Measurements from ENCODE around the gene NLK.

Gene NLK

GRCh38 chr17:28039251-28039650 is 3.2 kb upstream of the NLK start:
- WGBS, result 92% methylated on average over 3 of the region's 3 CpGs

GRCh38 chr17:28040406-28040805 is 2.1 kb upstream of the NLK start:
- Histone ChIP-seq H3K36me3 (ENCODE audit: insufficient read depth, low read length) (peaks cover 19% of the 10 kb centered on the region), H3K9me3 (ENCODE audit: insufficient read depth, low read depth, low read length) (no peaks in the 10 kb centered on the region), H3K9ac (ENCODE audit: low read depth, low read length) (no peak overlapping the region), H3K27ac (ENCODE audit: low read depth, low read length) (no peak overlapping the region), H3K27me3 (ENCODE audit: insufficient read depth, low read length) (no peaks in the 10 kb centered on the region), H3K4me1 (ENCODE audit: insufficient read depth, low read length) (peaks cover 25% of the 10 kb centered on the region), H3K4me3 (ENCODE audit: low read length) (peak overlapping the region; percentile 43; the same call in 1 of the 2 replicates)
- WGBS, result 93% methylated on average over 6 of the region's 6 CpGs

More at GRCh38 chr17:28039251-28039650, 3.2 kb upstream of the NLK start:
- Histone ChIP-seq H3K4me3 (ENCODE audit: low read length) (no peak overlapping the region), H3K4me1 (ENCODE audit: insufficient read depth, low read length) (peaks cover 15% of the 10 kb centered on the region), H3K9me3 (ENCODE audit: insufficient read depth, low read depth, low read length) (no peaks in the 10 kb centered on the region), H3K27me3 (ENCODE audit: insufficient read depth, low read length) (no peaks in the 10 kb centered on the region), H3K27ac (ENCODE audit: low read depth, low read length) (no peak overlapping the region), H3K36me3 (ENCODE audit: insufficient read depth, low read length) (peaks cover 9% of the 10 kb centered on the region), H3K9ac (ENCODE audit: low read depth, low read length) (no peak overlapping the region)

- peak overlapping the region; percentile 39; the same call in 1 of the 2 replicates for H3K27ac ChIP-seq (ENCODE audit: low read depth, low read length)
- WGBS, result 1% methylated on average over 41 of the region's 43 CpGs
- H3K4me3 ChIP-seq (ENCODE audit: low read length), result peak overlapping the region; percentile 91
These were observed 1.2 kb upstream of the NLK start for GRCh38 chr17:28041068-28041843.

GRCh38 chr17:28041844-28042656 is 427 bp upstream of the NLK start:
- H3K27ac ChIP-seq (ENCODE audit: low read depth, low read length), result peak overlapping the region; percentile 39; the same call in 1 of the 2 replicates
- H3K4me3 ChIP-seq (ENCODE audit: low read length), result peak overlapping the region; percentile 91
- under 1% methylated on average over 23 of the region's 34 CpGs for WGBS
- H3K4me1 ChIP-seq (ENCODE audit: insufficient read depth, low read length), result peaks cover 37% of the 10 kb centered on the region
- no peaks in the 10 kb centered on the region for H3K9me3 ChIP-seq (ENCODE audit: insufficient read depth, low read depth, low read length)
- H3K36me3 ChIP-seq (ENCODE audit: insufficient read depth, low read length), result peaks cover 19% of the 10 kb centered on the region
- H3K9ac ChIP-seq (ENCODE audit: low read depth, low read length), result peak overlapping the region; percentile 77
- no peaks in the 10 kb centered on the region for H3K27me3 ChIP-seq (ENCODE audit: insufficient read depth, low read length)

More at GRCh38 chr17:28041068-28041843, 1.2 kb upstream of the NLK start:
- peak overlapping the region; percentile 77; the same call in 1 of the 2 replicates for H3K9ac ChIP-seq (ENCODE audit: low read depth, low read length)
- no peaks in the 10 kb centered on the region for H3K9me3 ChIP-seq (ENCODE audit: insufficient read depth, low read depth, low read length)
- H3K4me1 ChIP-seq (ENCODE audit: insufficient read depth, low read length), result peaks cover 29% of the 10 kb centered on the region
- peaks cover 19% of the 10 kb centered on the region for H3K36me3 ChIP-seq (ENCODE audit: insufficient read depth, low read length)
- no peaks in the 10 kb centered on the region for H3K27me3 ChIP-seq (ENCODE audit: insufficient read depth, low read length)

GRCh38 chr17:28042721-28043291 is 329 bp downstream of the NLK start:
- Histone ChIP-seq H3K36me3 (ENCODE audit: insufficient read depth, low read length) (peaks cover 19% of the 10 kb centered on the region), H3K4me1 (ENCODE audit: insufficient read depth, low read length) (peaks cover 44% of the 10 kb centered on the region), H3K27me3 (ENCODE audit: insufficient read depth, low read length) (no peaks in the 10 kb centered on the region), H3K27ac (ENCODE audit: low read depth, low read length) (no peak overlapping the region), H3K4me3 (ENCODE audit: low read length) (peak overlapping the region; percentile 91), H3K9ac (ENCODE audit: low read depth, low read length) (peak overlapping the region; percentile 49), H3K9me3 (ENCODE audit: insufficient read depth, low read depth, low read length) (no peaks in the 10 kb centered on the region)
- WGBS, result 96% methylated on average over 16 of the region's 16 CpGs

- 94% methylated on average over 3 of the region's 3 CpGs for WGBS
- Histone ChIP-seq H3K9me3 (ENCODE audit: insufficient read depth, low read depth, low read length) (no peaks in the 10 kb centered on the region), H3K4me3 (ENCODE audit: low read length) (peak overlapping the region; percentile 91), H3K4me1 (ENCODE audit: insufficient read depth, low read length) (peaks cover 49% of the 10 kb centered on the region), H3K9ac (ENCODE audit: low read depth, low read length) (no peak overlapping the region), H3K27me3 (ENCODE audit: insufficient read depth, low read length) (no peaks in the 10 kb centered on the region), H3K27ac (ENCODE audit: low read depth, low read length) (no peak overlapping the region), H3K36me3 (ENCODE audit: insufficient read depth, low read length) (peaks cover 19% of the 10 kb centered on the region)
These were observed 819 bp downstream of the NLK start for GRCh38 chr17:28043296-28043695.

- Histone ChIP-seq H3K9ac (ENCODE audit: low read depth, low read length) (no peak overlapping the region), H3K4me1 (ENCODE audit: insufficient read depth, low read length) (peaks cover 54% of the 10 kb centered on the region), H3K4me3 (ENCODE audit: low read length) (peak overlapping the region; percentile 91), H3K9me3 (ENCODE audit: insufficient read depth, low read depth, low read length) (no peaks in the 10 kb centered on the region), H3K36me3 (ENCODE audit: insufficient read depth, low read length) (peaks cover 19% of the 10 kb centered on the region), H3K27ac (ENCODE audit: low read depth, low read length) (no peak overlapping the region), H3K27me3 (ENCODE audit: insufficient read depth, low read length) (no peaks in the 10 kb centered on the region)
These were observed 1.3 kb downstream of the NLK start for GRCh38 chr17:28043741-28044140.

GRCh38 chr17:28045304-28045703 is 2.8 kb downstream of the NLK start:
- Histone ChIP-seq H3K27ac (ENCODE audit: low read depth, low read length) (no peak overlapping the region), H3K27me3 (ENCODE audit: insufficient read depth, low read length) (no peaks in the 10 kb centered on the region), H3K4me1 (ENCODE audit: insufficient read depth, low read length) (peaks cover 60% of the 10 kb centered on the region), H3K4me3 (ENCODE audit: low read length) (peak overlapping the region; percentile 91), H3K9me3 (ENCODE audit: insufficient read depth, low read depth, low read length) (no peaks in the 10 kb centered on the region), H3K36me3 (ENCODE audit: insufficient read depth, low read length) (peaks cover 19% of the 10 kb centered on the region), H3K9ac (ENCODE audit: low read depth, low read length) (no peak overlapping the region)
- 84% methylated on average over 3 of the region's 3 CpGs for WGBS

- H3K27ac ChIP-seq (ENCODE audit: low read depth, low read length), result no peak overlapping the region
- H3K9ac ChIP-seq (ENCODE audit: low read depth, low read length), result no peak overlapping the region
- 0 out of 2 replicates have a peak overlapping the region, but pooled peaks have one; percentile 91 for H3K4me3 ChIP-seq (ENCODE audit: low read length)
- H3K27me3 ChIP-seq (ENCODE audit: insufficient read depth, low read length), result no peaks in the 10 kb centered on the region
- peaks cover 62% of the 10 kb centered on the region for H3K4me1 ChIP-seq (ENCODE audit: insufficient read depth, low read length)
- 91% methylated on average over 3 of the region's 3 CpGs for WGBS
- H3K36me3 ChIP-seq (ENCODE audit: insufficient read depth, low read length), result peaks cover 19% of the 10 kb centered on the region
- H3K9me3 ChIP-seq (ENCODE audit: insufficient read depth, low read depth, low read length), result no peaks in the 10 kb centered on the region
These were observed 3.8 kb downstream of the NLK start for GRCh38 chr17:28046034-28046825.

GRCh38 chr17:28047806-28048205 is 5.3 kb downstream of the NLK start:
- no peak overlapping the region; the same call in 1 of the 2 replicates for H3K4me3 ChIP-seq (ENCODE audit: low read length)
- H3K27me3 ChIP-seq (ENCODE audit: insufficient read depth, low read length), result no peaks in the 10 kb centered on the region
- peaks cover 19% of the 10 kb centered on the region for H3K36me3 ChIP-seq (ENCODE audit: insufficient read depth, low read length)
- H3K4me1 ChIP-seq (ENCODE audit: insufficient read depth, low read length), result peaks cover 70% of the 10 kb centered on the region
- no peaks in the 10 kb centered on the region for H3K9me3 ChIP-seq (ENCODE audit: insufficient read depth, low read depth, low read length)
- no peak overlapping the region for H3K9ac ChIP-seq (ENCODE audit: low read depth, low read length)
- WGBS, result 22% methylated on average over 2 of the region's 4 CpGs
- H3K27ac ChIP-seq (ENCODE audit: low read depth, low read length), result peak overlapping the region; percentile 53
